GM23338 (cell line): Measurements from ENCODE around the gene ADAM10. TPM values are rescaled to one million over a fixed set of nuclear protein-coding genes. Genes with fewer than 3 reads are reported as not detected.

Experiments
- ATAC-seq: fragments of 200-7000 bp; cut with Tn5 transposase; 3 replicates; pipeline ENCODE4 v1.9.1; 2020
- DNase-seq: peaks from one replicate; pipeline ENCODE4 v3.0.0-alpha.2; 2015; ENCODE audit warnings: low spot score
- H2AFZ ChIP-seq: fragments of 200-600 bp; sonication (generic); 2 replicates; pipeline ENCODE4 v1.8.0; 2016; ENCODE audit warnings: antibody characterized with exemption, mild to moderate bottlenecking, moderate library complexity
- H3F3A ChIP-seq: fragments of 200-600 bp; sonication (generic); replicated peaks from 2 replicates; pipeline ENCODE4 v1.8.0; 2017; ENCODE audit warnings: antibody characterized with exemption, mixed run types, low read depth
- H3K27ac ChIP-seq: fragments of 200-600 bp; sonication (generic); 2 replicates; pipeline ENCODE4 v1.6.1; 2016; ENCODE audit warnings: low read depth
- H3K27me3 ChIP-seq: fragments of 200-600 bp; sonication (generic); 2 replicates; pipeline ENCODE4 v1.8.0; 2016; ENCODE audit warnings: mild to moderate bottlenecking, mixed run types, moderate library complexity; ENCODE audit not compliant: insufficient read depth
- H3K36me3 ChIP-seq: fragments of 200-600 bp; sonication (generic); 2 replicates; pipeline ENCODE4 v1.8.0; 2016; ENCODE audit warnings: mild to moderate bottlenecking; ENCODE audit not compliant: insufficient read depth
- H3K4me1 ChIP-seq: fragments of 200-600 bp; sonication (generic); 2 replicates; pipeline ENCODE4 v1.8.0; 2016; ENCODE audit warnings: mild to moderate bottlenecking, moderate library complexity; ENCODE audit not compliant: insufficient read depth
- H3K4me2 ChIP-seq: fragments of 200-600 bp; sonication (generic); 2 replicates; pipeline ENCODE4 v1.7.1; 2017; ENCODE audit warnings: mixed run types
- H3K4me3 ChIP-seq: fragments of 200-600 bp; sonication (generic); 2 replicates; pipeline ENCODE4 v1.6.1; 2016; ENCODE audit warnings: mixed run types
- H3K79me2 ChIP-seq: fragments of 200-600 bp; sonication (generic); replicated peaks from 2 replicates; pipeline ENCODE4 v1.8.0; 2017; ENCODE audit warnings: mild to moderate bottlenecking; ENCODE audit not compliant: insufficient read depth
- H3K9me2 ChIP-seq: fragments of 200-600 bp; sonication (generic); 2 replicates; pipeline ENCODE4 v1.8.0; 2017; ENCODE audit not compliant: insufficient read depth
- H4K20me1 ChIP-seq: fragments of 200-600 bp; sonication (generic); replicated peaks from 2 replicates; pipeline ENCODE4 v1.8.0; 2017; ENCODE audit warnings: mild to moderate bottlenecking; ENCODE audit not compliant: insufficient read depth
- H3K27ac Mint-ChIP-seq: 2 replicates; pipeline ENCODE4 v1.8.0; 2020; ENCODE audit warnings: inconsistent platforms, mild to moderate bottlenecking, moderate library complexity, mixed read lengths
- H3K27me3 Mint-ChIP-seq: 3 replicates; pipeline ENCODE4 v1.8.0; 2022; ENCODE audit warnings: low read depth, mild to moderate bottlenecking, moderate library complexity, mixed read lengths, inconsistent platforms; ENCODE audit not compliant: insufficient read depth, poor library complexity
- H3K36me3 Mint-ChIP-seq: 3 replicates; pipeline ENCODE4 v1.8.0; 2021; ENCODE audit warnings: low read depth, mild to moderate bottlenecking, inconsistent platforms, moderate library complexity, mixed read lengths
- H3K4me1 Mint-ChIP-seq: 3 replicates; pipeline ENCODE4 v1.8.0; 2020; ENCODE audit warnings: mild to moderate bottlenecking, inconsistent platforms, mixed read lengths
- H3K4me3 Mint-ChIP-seq: 3 replicates; pipeline ENCODE4 v1.8.0; 2021; ENCODE audit warnings: moderate library complexity, mild to moderate bottlenecking, inconsistent platforms, mixed read lengths
- H3K9me3 Mint-ChIP-seq: 3 replicates; pipeline ENCODE4 v1.8.0; 2020; ENCODE audit warnings: moderate library complexity, mild to moderate bottlenecking, inconsistent platforms, mixed read lengths
- CREB1 ChIP-seq: fragments of 250-450 bp; sonication (Bioruptor Pico); IDR thresholded peaks from 2 replicates; pipeline ENCODE4 v1.5.0; 2020; ENCODE audit warnings: low read depth, mild to moderate bottlenecking, moderate library complexity
- CTCF ChIP-seq, 2 experiments: fragments of 200-600 bp in 1 of 2; sonication (generic) in 1 of 2; conservative IDR thresholded peaks; 2 replicates each; pipeline versions ENCODE4 v1.5.1 to v1.6.1; 2016 to 2017; ENCODE audit warnings: antibody characterized with exemption in 2 of 2, low read depth in 2 of 2, mild to moderate bottlenecking in 2 of 2, moderate library complexity in 1 of 2
- EZH2 ChIP-seq: fragments of 200-600 bp; sonication (generic); IDR thresholded peaks from one replicate; pipeline ENCODE4 v1.8.0; 2017; ENCODE audit warnings: antibody characterized with exemption, mild to moderate bottlenecking, low read depth; ENCODE audit not compliant: unreplicated experiment
- EZH2phosphoT487 ChIP-seq: fragments of 200-600 bp; sonication (generic); IDR thresholded peaks from one replicate; pipeline ENCODE4 v1.8.1; 2018; ENCODE audit warnings: antibody characterized with exemption; ENCODE audit not compliant: unreplicated experiment
- JUNB ChIP-seq: IDR thresholded peaks from one replicate; pipeline ENCODE4 v1.6.1; 2016; ENCODE audit warnings: antibody characterized with exemption; ENCODE audit not compliant: unreplicated experiment
- NANOG ChIP-seq: IDR thresholded peaks from 2 replicates; pipeline ENCODE4 v1.6.1; 2016; ENCODE audit warnings: antibody characterized with exemption, borderline replicate concordance
- POLR2AphosphoS5 ChIP-seq: IDR thresholded peaks from 2 replicates; pipeline ENCODE4 v1.6.1; 2016; ENCODE audit warnings: antibody characterized with exemption, low read depth
- REST ChIP-seq: IDR thresholded peaks from one replicate; pipeline ENCODE4 v1.6.1; 2018; ENCODE audit warnings: antibody characterized with exemption; ENCODE audit not compliant: unreplicated experiment
- STAT1 ChIP-seq: IDR thresholded peaks from one replicate; pipeline ENCODE4 v1.6.1; 2016; ENCODE audit warnings: antibody characterized with exemption; ENCODE audit not compliant: unreplicated experiment
- ZNF114 ChIP-seq: fragments of 250-450 bp; sonication (Bioruptor Pico); IDR thresholded peaks from 2 replicates; pipeline ENCODE4 v1.5.0; 2020; ENCODE audit warnings: mild to moderate bottlenecking, moderate library complexity
- ZNF331 ChIP-seq: fragments of 250-450 bp; sonication (Bioruptor Pico); IDR thresholded peaks from 2 replicates; pipeline ENCODE4 v1.5.0; 2020; ENCODE audit warnings: low read depth, mild to moderate bottlenecking, moderate library complexity
- ZNF462 ChIP-seq: fragments of 250-450 bp; sonication (Bioruptor Pico); IDR thresholded peaks from 2 replicates; pipeline ENCODE4 v1.5.0; 2020; ENCODE audit warnings: mild to moderate bottlenecking, moderate library complexity
- polyA plus RNA-seq: library from polyadenylated mRNA; unstranded; fragments of >200 nt; fragmentation: Nextera tagmentation; extraction: Ambion mirVana; gene quantifications from 2 replicates; pipeline ENCODE4 v1.2.1, GENCODE V29; 2016
- total RNA-seq: library from RNA; depleted of rRNA; stranded (reverse); fragments of >200 nt; shearing (Covaris generic); gene quantifications from 2 replicates; pipeline ENCODE4 v1.2.3, GENCODE V29; 2014
- TF ChIP-seq, protein P1 (sequence below): IDR thresholded peaks from 2 replicates; pipeline ENCODE4 v1.6.1; 2016; ENCODE audit warnings: antibody characterized with exemption

ADAM10 gene
- total and polyA plus RNA-seq, 2 experiments from 2014 or later = 25.0 to 114 TPM

GRCh38 chr15:58755956-58756355, 6.4 kb upstream of the ADAM10 start:
- no peaks in the 10 kb centered on the region for H3K9me2 ChIP-seq
- H3K36me3 Mint-ChIP-seq = no peaks in the 10 kb centered on the region
- ATAC-seq (no peak), DNase-seq (no peak)
- no peak overlapping the region for H3K4me3 Mint-ChIP-seq
- H4K20me1 ChIP-seq = no peaks in the 10 kb centered on the region
- H3K79me2 ChIP-seq = no peaks in the 10 kb centered on the region
- H2AFZ ChIP-seq = peak overlapping the region; percentile 76
- TF ChIP-seq EZH2 (no peak), STAT1 (no peak), ZNF114 (CRISPR knock-in tag) (no peak), NANOG (no peak), ZNF331 (CRISPR knock-in tag) (no peak), POLR2AphosphoS5 (no peak), EZH2phosphoT487 (no peak), CTCF (conservative IDR thresholded peaks at IDR 0.05; ENCODE audit: low read depth in 2 of 2) (no peak), ZNF462 (no peak), REST (no peak), CREB1 (no peak), JUNB (no peak)
- TF ChIP-seq, protein P1, sequence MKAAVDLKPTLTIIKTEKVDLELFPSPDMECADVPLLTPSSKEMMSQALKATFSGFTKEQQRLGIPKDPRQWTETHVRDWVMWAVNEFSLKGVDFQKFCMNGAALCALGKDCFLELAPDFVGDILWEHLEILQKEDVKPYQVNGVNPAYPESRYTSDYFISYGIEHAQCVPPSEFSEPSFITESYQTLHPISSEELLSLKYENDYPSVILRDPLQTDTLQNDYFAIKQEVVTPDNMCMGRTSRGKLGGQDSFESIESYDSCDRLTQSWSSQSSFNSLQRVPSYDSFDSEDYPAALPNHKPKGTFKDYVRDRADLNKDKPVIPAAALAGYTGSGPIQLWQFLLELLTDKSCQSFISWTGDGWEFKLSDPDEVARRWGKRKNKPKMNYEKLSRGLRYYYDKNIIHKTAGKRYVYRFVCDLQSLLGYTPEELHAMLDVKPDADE = no peak
- no peaks in the 10 kb centered on the region for H3F3A ChIP-seq
- H3K27ac Mint-ChIP-seq = no peak overlapping the region; the same call in 1 of the 2 replicates
- no peak overlapping the region for H3K4me3 ChIP-seq
- no peaks in the 10 kb centered on the region for H3K36me3 ChIP-seq
- peaks cover 3% of the 10 kb centered on the region for H3K27me3 Mint-ChIP-seq
- H3K27ac ChIP-seq = no peak overlapping the region
- no peak overlapping the region for H3K4me2 ChIP-seq
- H3K4me1 Mint-ChIP-seq = no peaks in the 10 kb centered on the region; the same call in 2 of the 3 replicates
- no peaks in the 10 kb centered on the region for H3K27me3 ChIP-seq
- 0 out of 2 replicates have a peak, but pooled peaks cover 2% of the 10 kb centered on the region for H3K4me1 ChIP-seq
- H3K9me3 Mint-ChIP-seq = no peaks in the 10 kb centered on the region
